HG02798 (cell line): ENCODE data around the gene PCDHB10.
"Not testable (repeated sequence)": the region's sequence is repeated elsewhere in the genome, so short reads cannot be mapped to it uniquely, and the experiment has no call there.

ENCODE experiments used
- ATAC-seq: cut with Tn5 transposase; IDR thresholded peaks from one replicate; pipeline ENCODE4 v1.9.1; 2021; ENCODE audit warnings: mild to moderate bottlenecking; ENCODE audit not compliant: unreplicated experiment, poor library complexity

Gene PCDHB10

DNA sequence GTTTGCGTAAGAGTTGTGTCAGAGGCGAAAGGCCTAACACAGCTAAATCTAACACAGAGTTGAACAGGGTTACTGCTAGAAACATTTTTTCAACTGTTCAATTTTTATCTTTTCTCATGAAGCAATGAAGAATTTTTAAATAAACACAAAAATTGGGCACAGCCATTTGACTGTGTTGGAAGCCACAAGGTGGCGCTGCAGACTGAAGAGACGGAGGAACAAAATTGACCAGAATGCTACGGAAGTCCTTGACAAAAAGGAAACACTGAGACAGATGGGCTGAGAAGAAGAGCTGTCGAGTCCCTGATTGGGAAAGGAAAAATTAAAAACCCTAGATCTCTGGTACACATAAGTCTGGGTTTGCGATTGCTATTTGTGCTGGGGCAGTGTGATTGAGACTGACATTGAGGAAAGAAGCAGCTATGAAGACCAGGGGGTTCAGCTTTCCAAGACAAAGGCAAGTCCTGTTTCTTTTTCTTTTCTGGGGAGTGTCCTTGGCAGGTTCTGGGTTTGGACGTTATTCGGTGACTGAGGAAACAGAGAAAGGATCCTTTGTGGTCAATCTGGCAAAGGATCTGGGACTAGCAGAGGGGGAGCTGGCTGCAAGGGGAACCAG lies 5.1 kb upstream of the PCDHB10 start, which contains the start of gene PCDHB9:
TSS of gene PCDHB9 (plus strand) at position 265 of the 616 bp plus-strand sequence. CDS start at position 423, 158 bp downstream.
- no peak for ATAC-seq

DNA sequence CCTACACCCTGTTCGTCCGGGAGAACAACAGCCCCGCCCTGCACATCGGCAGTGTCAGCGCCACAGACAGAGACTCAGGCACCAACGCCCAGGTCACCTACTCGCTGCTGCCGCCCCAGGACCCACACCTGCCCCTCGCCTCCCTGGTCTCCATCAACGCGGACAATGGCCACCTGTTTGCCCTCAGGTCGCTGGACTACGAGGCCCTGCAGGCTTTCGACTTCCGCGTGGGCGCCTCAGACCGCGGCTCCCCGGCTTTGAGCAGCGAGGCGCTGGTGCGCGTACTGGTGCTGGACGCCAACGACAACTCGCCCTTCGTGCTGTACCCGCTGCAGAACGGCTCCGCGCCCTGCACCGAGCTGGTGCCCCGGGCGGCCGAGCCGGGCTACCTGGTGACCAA lies 3.5 kb upstream of the PCDHB10 start:
- ATAC-seq = not testable (repeated sequence)

DNA sequence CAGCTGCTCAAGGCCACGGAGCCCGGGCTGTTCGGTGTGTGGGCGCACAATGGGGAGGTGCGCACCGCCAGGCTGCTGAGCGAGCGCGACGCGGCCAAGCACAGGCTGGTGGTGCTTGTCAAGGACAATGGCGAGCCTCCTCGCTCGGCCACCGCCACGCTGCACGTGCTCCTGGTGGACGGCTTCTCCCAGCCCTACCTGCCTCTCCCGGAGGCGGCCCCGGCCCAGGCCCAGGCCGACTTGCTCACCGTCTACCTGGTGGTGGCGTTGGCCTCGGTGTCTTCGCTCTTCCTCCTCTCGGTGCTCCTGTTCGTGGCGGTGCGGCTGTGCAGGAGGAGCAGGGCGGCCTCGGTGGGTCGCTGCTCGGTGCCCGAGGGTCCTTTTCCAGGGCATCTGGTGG lies 3.0 kb upstream of the PCDHB10 start:
- not testable (repeated sequence) for ATAC-seq

DNA sequence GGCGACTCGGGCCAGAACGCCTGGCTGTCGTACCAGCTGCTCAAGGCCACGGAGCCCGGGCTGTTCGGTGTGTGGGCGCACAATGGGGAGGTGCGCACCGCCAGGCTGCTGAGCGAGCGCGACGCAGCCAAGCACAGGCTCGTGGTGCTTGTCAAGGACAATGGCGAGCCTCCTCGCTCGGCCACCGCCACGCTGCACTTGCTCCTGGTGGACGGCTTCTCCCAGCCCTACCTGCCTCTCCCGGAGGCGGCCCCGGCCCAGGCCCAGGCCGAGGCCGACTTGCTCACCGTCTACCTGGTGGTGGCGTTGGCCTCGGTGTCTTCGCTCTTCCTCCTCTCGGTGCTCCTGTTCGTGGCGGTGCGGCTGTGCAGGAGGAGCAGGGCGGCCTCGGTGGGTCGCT lies 2.2 kb downstream of the PCDHB10 start:
- ATAC-seq = not testable (repeated sequence)

DNA sequence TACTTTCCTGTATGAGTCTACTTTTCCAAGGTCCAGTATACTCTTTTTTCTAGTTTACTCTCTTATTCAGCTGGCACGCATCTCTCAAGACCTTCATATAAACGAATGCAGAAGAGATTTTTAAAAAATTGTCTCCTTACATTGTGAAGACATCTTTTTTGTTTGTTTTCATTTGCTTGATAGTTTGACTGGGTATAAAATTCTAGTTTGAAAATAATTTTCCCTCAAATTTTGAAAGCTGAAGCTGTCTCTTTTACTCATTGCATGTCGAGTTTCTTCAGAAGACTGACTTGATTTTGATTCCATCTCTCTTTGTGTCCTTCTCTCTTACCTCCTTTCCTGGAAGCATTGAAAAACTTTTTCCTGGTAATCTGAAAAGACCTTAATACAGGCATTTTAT lies 4.2 kb downstream of the PCDHB10 start:
- ATAC-seq = no peak

DNA sequence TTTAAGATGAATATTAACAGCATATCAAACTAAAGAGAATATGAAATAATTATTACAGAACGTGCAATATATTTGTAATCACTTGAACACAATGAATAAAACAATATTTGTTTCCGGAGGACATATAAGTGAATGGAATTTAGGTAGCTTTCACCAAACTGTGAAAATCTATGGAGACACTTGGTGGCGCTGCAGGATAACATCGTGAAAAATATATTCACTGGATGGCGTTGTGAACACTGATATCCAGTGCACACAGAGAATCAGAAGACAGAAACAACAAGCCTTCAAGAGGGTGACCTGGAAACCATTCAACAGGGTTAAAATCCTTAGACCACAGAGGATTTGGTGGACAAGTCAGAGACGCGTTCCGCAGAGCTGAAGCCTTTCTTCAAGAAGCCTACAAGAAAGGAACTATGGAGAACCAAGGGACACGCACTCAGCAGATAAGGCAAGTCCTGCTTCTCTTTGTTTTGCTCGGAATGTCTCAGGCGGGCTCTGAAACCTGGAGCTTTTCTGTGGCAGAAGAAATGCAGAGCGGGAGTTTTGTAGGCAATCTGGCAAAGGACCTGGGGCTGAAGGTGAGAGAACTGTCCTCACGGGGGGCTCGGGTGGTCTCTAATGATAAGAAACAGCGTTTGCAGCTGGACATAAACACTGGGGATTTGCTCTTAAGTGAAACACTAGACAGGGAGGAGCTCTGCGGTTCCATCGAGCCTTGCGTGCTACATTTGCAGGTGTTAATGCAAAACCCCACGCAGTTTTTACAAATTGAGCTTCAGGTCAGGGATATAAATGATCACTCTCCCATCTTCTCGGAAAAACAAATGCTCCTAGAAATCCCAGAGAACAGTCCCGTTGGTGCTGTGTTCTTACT lies 7.4 kb downstream of the PCDHB10 start, which contains the start of gene PCDHB11:
TSS of gene PCDHB11 (plus strand) at position 269 of the 877 bp plus-strand sequence. CDS start at position 417, 148 bp downstream.
- no peak for ATAC-seq

DNA sequence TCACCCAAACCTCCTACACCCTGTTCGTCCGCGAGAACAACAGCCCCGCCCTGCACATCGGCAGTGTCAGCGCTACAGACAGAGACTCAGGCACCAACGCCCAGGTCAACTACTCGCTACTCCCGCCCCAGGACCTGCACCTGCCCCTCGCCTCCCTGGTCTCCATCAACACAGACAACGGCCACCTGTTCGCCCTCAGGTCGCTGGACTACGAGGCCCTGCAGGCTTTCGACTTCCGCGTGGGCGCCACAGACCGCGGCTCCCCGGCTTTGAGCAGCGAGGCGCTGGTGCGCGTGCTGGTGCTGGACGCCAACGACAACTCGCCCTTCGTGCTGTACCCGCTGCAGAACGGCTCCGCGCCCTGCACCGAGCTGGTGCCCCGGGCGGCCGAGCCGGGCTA lies 9.0 kb downstream of the PCDHB10 start:
- ATAC-seq = not testable (repeated sequence)

DNA sequence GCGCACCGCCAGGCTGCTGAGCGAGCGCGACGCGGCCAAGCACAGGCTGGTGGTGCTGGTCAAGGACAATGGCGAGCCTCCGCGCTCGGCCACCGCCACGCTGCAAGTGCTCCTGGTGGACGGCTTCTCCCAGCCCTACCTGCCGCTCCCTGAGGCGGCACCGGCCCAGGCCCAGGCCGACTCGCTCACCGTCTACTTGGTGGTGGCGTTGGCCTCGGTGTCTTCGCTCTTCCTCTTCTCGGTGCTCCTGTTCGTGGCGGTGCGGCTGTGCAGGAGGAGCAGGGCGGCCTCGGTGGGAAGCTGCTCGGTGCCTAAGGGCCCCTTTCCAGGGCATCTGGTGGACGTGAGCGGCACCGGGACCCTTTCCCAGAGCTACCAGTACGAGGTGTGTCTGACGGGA lies 9.5 kb downstream of the PCDHB10 start:
- ATAC-seq = not testable (repeated sequence)

DNA sequence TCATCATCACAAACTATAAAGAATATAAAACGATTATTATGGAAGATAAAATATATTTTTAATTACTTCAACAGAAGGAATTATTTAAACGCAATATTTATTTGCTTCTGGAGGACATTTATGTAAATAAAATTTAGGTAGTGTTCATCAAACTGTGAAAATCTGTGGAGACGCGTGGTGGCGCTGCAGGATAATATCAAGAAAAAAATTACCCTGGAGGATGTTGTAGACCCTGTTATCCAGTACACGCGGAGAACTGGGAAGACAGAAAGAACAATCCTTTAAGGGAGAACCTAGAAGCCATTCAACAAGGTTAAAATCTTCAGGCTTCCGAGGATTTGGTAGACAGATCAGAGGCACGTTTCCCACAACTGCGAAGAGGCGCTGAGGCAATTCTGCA lies 16.3 kb downstream of the PCDHB10 start, which contains the start of gene PCDHB12:
TSS of gene PCDHB12 (plus strand) at position 242 of the 400 bp plus-strand sequence. CDS start 189 bp downstream, outside the sequence.
- no peak for ATAC-seq

DNA sequence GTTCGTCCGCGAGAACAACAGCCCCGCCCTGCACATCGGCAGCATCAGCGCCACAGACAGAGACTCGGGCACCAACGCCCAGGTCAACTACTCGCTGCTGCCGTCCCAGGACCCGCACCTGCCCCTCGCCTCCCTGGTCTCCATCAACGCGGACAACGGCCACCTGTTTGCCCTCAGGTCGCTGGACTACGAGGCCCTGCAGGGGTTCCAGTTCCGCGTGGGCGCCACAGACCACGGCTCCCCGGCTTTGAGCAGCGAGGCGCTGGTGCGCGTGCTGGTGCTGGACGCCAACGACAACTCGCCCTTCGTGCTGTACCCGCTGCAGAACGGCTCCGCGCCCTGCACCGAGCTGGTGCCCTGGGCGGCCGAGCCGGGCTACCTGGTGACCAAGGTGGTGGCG lies 18.1 kb downstream of the PCDHB10 start:
- ATAC-seq = not testable (repeated sequence)

DNA sequence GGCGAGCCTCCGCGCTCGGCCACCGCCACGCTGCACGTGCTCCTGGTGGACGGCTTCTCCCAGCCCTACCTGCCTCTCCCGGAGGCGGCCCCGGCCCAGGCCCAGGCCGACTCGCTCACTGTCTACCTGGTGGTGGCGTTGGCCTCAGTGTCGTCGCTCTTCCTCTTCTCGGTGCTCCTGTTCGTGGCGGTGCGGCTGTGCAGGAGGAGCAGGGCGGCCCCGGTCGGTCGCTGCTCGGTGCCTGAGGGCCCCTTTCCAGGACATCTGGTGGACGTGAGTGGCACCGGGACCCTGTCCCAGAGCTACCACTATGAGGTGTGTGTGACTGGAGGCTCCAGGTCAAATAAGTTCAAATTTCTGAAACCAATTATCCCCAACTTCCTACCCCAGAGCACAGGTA lies 18.7 kb downstream of the PCDHB10 start:
- ATAC-seq = not testable (repeated sequence)

DNA sequence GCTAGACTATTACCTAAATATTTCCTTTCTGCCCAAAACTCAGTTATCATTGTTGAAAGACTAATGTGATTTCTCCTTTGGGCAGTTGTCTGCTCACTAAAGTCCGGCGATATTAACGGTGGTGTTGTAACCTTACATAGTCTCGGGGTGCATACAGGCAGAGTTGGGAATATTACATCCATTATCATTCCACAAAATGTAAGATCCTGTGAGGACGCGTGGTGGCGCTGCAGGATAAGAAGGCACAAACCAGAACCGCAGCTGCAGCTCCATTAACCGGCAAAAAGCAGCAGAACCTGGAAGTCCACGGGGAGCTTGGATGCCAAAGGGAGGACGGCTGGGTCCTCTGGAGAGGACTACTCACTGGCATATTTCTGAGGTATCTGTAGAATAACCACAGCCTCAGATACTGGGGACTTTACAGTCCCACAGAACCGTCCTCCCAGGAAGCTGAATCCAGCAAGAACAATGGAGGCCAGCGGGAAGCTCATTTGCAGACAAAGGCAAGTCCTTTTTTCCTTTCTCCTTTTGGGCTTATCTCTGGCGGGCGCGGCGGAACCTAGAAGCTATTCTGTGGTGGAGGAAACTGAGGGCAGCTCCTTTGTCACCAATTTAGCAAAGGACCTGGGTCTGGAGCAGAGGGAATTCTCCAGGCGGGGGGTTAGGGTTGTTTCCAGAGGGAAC lies 21.6 kb downstream of the PCDHB10 start, which contains the start of gene PCDHB13:
TSS of gene PCDHB13 (plus strand) at position 264 of the 684 bp plus-strand sequence. CDS start at position 469, 205 bp downstream.
- ATAC-seq = not testable (repeated sequence)

DNA sequence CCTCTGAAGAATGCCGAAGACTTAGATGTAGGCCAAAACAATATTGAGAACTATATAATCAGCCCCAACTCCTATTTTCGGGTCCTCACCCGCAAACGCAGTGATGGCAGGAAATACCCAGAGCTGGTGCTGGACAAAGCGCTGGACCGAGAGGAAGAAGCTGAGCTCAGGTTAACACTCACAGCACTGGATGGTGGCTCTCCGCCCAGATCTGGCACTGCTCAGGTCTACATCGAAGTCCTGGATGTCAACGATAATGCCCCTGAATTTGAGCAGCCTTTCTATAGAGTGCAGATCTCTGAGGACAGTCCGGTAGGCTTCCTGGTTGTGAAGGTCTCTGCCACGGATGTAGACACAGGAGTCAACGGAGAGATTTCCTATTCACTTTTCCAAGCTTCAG lies 22.4 kb downstream of the PCDHB10 start:
- ATAC-seq = not testable (repeated sequence)

DNA sequence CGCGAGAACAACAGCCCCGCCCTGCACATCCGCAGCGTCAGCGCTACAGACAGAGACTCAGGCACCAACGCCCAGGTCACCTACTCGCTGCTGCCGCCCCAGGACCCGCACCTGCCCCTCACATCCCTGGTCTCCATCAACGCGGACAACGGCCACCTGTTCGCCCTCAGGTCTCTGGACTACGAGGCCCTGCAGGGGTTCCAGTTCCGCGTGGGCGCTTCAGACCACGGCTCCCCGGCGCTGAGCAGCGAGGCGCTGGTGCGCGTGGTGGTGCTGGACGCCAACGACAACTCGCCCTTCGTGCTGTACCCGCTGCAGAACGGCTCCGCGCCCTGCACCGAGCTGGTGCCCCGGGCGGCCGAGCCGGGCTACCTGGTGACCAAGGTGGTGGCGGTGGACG lies 23.4 kb downstream of the PCDHB10 start:
- ATAC-seq = not testable (repeated sequence)

DNA sequence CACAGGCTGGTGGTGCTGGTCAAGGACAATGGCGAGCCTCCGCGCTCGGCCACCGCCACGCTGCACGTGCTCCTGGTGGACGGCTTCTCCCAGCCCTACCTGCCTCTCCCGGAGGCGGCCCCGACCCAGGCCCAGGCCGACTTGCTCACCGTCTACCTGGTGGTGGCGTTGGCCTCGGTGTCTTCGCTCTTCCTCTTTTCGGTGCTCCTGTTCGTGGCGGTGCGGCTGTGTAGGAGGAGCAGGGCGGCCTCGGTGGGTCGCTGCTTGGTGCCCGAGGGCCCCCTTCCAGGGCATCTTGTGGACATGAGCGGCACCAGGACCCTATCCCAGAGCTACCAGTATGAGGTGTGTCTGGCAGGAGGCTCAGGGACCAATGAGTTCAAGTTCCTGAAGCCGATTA lies 23.9 kb downstream of the PCDHB10 start:
- ATAC-seq = not testable (repeated sequence)

DNA sequence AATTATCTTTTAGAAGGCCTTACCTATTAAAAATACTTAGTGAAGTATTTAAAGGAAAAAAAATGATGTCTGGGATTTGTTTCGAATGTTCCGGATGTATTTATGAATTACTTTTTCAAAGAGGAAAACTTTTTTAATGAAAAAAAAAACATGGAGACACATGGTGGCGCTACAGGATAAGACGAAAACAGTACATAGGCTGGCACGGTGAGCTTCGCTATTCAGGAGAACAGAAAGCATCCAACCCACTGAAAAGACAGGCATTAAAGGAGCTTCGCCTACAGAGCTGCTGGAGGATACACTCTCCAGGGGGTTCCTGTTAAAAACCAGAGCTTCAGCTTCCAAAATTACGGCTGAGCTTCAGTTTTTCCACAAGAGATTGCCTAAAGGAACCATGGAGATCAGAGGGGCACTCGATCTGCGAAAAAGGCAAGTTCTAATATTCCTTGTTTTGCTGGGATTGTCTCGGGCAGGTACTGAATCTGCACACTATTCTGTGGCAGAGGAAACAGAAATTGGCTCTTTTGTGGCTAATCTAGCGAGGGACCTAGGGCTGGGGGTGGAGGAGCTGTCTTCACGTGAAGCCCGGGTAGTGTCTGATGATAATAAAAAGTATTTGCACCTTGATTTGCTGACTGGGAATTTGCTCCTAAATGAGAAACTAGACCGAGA lies 31.1 kb downstream of the PCDHB10 start, which contains the start of gene PCDHB14:
TSS of gene PCDHB14 (plus strand) at position 232 of the 672 bp plus-strand sequence. CDS start at position 395, 163 bp downstream.
- no peak for ATAC-seq

DNA sequence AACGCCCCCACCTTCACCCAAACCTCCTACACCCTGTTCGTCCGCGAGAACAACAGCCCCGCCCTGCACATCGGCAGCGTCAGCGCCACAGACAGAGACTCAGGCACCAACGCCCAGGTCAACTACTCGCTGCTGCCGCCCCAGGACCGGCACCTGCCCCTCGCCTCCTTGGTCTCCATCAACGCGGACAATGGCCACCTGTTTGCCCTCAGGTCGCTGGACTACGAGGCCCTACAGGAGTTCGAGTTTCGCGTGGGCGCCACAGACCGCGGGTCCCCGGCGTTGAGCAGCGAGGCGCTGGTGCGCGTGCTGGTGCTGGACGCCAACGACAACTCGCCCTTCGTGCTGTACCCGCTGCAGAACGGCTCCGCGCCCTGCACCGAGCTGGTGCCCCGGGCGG lies 32.7 kb downstream of the PCDHB10 start:
- not testable (repeated sequence) for ATAC-seq

DNA sequence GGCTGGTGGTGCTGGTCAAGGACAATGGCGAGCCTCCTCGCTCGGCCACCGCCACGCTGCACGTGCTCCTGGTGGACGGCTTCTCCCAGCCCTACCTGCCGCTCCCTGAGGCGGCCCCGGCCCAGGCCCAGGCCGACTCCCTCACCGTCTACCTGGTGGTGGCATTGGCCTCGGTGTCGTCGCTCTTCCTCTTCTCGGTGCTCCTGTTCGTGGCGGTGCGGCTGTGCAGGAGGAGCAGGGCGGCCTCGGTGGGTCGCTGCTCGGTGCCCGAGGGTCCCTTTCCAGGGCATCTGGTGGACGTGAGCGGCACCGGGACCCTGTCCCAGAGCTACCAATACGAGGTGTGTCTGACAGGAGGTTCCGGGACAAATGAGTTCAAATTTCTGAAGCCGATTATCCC lies 33.3 kb downstream of the PCDHB10 start:
- ATAC-seq = not testable (repeated sequence)

DNA sequence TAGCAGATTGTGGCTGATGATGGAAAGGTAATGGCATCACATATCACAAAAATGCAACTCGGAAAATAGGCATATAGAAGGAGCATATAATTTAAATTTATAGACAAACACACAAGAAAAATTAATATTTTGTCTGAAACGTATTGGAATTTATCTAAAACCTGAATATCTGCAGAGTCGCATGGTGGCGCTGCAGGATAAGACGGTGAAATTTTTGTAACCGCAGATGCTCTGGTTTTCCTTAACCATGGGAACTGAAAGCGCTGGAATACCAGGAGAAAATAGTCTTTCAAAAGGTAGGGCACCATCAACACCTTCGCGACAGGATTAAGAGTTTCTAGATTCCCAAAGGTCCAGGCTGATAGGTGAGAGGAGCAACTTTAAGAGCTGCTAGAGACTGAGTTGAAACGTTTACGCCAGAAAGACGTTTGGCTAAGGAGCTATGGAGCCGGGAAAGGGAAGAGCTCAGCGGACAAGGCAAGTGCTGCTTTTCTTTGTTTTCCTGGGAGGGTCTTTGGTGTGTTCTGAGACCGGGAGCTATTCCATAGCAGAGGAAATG lies 42.0 kb downstream of the PCDHB10 start:
- no peak for ATAC-seq
